Activated CD4-positive, alpha-beta memory T cell treated with anti-CD3 and anti-CD28 coated beads, Interleukin-2, amount 10 ng/mL, durations not matched to agents 7 days and 5 days (primary cell): ENCODE measurements around the gene GABBR1. TPM values are rescaled to one million over a fixed set of nuclear protein-coding genes. Genes with fewer than 3 reads are reported as not detected.
A peak's percentile ranks its signal among the peaks of the same experiment; 100 is the strongest.

Experiments used
- CTCF ChIA-PET: fragments of 350-600 bp; sonication (Branson Sonifier 250); formaldehyde crosslinking; loops from one replicate; lab custom pipeline; 2021; ENCODE audit warnings: antibody characterized with exemption, inconsistent platforms; lab: Charles Lee
- POLR2A ChIA-PET: fragments of 350-600 bp; sonication (Branson Sonifier 250); formaldehyde crosslinking; loops from one replicate; lab custom pipeline; 2021; ENCODE audit warnings: antibody characterized with exemption; lab: Charles Lee
- DNase-seq: peaks from one replicate; pipeline ENCODE4 v3.0.0-alpha.2; 2020
- H3K27ac Mint-ChIP-seq: one replicate; pipeline ENCODE4 v1.8.0; 2021; ENCODE audit warnings: mild to moderate bottlenecking, mixed read lengths
- H3K27me3 Mint-ChIP-seq: one replicate; pipeline ENCODE4 v1.8.0; 2021; ENCODE audit warnings: mixed read lengths
- H3K36me3 Mint-ChIP-seq: one replicate; pipeline ENCODE4 v1.8.0; 2021; ENCODE audit warnings: low read depth, mixed read lengths
- H3K4me1 Mint-ChIP-seq: one replicate; pipeline ENCODE4 v1.8.0; 2021; ENCODE audit warnings: mixed read lengths
- H3K4me3 Mint-ChIP-seq: one replicate; pipeline ENCODE4 v1.8.0; 2021; ENCODE audit warnings: mild to moderate bottlenecking, mixed read lengths
- H3K9me3 Mint-ChIP-seq: one replicate; pipeline ENCODE4 v1.8.0; 2021; ENCODE audit warnings: mixed read lengths
- total RNA-seq, 2 experiments: library from RNA; stranded (reverse); gene quantifications; one replicate each; pipeline ENCODE4 v1.2.3, GENCODE V29; 2021

Gene GABBR1
- total RNA-seq, 2 experiments from 2014 or later = 32.8 to 35.0 TPM

DNA sequence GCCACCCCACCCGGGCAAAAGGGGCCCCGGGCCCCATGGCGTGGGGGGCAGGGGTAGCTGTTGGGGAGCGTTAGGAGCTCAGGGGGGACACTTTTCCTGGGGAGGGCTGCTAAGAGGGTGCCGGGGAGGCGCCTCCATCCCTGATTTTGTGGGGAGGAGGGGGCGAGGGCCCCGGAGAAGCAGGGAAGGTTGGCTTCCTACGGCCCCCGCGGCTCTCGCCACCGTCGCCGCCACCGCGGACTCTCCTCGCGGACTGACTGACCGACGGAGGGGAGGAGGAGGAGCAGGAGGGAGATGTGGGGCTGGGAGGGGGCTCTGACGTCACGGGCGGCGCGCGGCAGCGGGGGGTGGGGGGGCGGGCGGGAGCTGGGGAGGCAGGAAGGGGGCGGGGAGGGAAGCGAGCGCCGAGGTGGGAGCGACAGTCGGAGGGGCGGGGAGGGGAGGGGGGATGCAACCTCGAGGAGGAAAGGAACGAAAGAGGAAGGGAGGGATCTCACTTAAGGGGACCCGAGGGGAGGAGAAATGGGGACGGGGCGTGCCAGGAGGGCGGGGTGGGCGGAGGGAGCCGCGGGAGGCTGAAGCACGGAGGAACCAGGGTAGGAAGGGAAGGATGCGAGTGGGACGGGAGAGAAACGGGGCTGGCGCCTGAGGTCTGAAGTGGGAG is 5.1 kb downstream of the GABBR1 start:
- CTCF ChIA-PET = interaction anchor here (0.6 to 5.1 kb wide), 5 partner anchors 10 to 26 kb away, joined by 3 to 24 read pairs (median 11); no protein-coding TSS in a partner anchor
- Mint-ChIP-seq H3K9me3 (no peaks in the 10 kb centered on the region), H3K4me3 (peak overlapping the region; percentile 79), H3K27me3 (peaks cover 52% of the 10 kb centered on the region), H3K36me3 (peaks cover 10% of the 10 kb centered on the region), H3K27ac (no peak overlapping the region), H3K4me1 (peaks cover 39% of the 10 kb centered on the region)
- POLR2A ChIA-PET = no interaction called here
- DNase-seq = peak; percentile 45

DNA sequence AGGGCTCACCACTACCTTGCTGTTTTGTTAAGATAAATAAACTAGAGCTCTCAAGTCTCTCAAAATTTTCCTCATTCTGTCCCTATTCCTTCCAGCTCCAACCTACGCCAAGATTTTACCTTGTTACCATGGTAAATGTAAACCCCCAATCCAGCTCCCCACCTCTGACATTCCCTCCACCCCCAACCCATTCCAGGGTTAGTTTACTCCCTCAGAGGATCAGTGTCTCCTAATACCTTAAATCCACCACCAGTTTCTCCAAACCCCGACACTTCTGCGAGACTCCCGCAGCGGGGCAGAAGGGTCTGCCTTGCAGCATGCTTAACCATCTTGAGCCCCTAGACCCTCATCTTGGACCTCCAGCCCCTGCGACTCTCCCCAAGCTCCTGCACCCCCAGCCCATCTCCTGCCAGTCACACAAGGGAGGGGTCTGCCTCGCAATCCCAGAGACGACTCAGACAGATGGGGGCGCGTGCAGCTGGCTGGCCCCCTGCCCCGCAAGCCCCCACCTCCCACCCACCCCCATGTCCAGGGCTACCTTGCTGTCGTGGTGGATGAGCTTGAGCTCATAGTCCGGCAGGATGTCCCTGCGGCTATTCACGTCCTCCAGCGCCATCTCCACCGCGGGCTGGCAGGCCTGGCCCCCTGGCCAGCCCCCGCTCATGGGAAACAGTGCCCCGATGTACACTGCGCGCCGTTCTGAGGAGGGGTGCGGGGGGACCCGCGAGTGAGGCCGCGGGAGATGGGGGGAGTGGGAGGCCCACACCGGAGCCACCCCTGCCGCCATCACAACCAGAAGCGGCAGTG is 5.8 kb downstream of the GABBR1 start:
- DNase-seq = no peak
- no peak overlapping the region for H3K27ac Mint-ChIP-seq
- ChIA-PET CTCF (interaction anchor here (1.1 to 5.1 kb wide), 4 partner anchors 10 to 27 kb away, joined by 3 to 24 read pairs (median 8); no protein-coding TSS in a partner anchor), POLR2A (no interaction called here)
- peaks cover 38% of the 10 kb centered on the region for H3K4me1 Mint-ChIP-seq
- peak overlapping the region; percentile 47 for H3K4me3 Mint-ChIP-seq
- H3K27me3 Mint-ChIP-seq = peaks cover 51% of the 10 kb centered on the region
- no peaks in the 10 kb centered on the region for H3K9me3 Mint-ChIP-seq
- H3K36me3 Mint-ChIP-seq = peaks cover 10% of the 10 kb centered on the region

DNA sequence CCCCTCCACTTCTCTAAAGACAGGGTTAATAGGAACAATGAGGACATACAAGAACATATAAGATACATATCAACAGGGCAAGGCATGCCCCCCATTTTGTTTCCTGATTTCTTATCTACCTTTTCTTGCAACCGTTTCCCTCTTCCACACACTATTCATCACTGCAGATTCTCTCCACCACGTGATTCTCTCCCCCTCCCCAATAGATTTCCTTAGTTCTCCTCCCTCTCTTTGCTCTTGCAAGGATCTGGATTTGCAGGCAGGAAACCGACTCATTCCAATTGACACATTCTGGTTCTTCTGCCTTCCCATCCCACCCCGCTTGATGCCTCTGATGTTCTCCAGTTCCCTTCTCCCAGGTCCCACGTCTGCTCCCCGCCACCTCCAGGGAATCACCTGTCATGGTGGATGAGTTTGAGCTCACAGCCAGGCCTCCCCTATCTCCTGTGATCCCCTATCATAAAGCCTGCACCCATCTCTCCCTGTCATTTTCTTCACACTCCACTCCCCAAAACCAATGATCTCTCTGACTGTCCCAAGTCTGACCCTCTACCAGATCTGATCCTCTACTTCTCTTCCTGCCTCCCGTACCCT is 7.5 kb downstream of the GABBR1 start:
- Mint-ChIP-seq H3K36me3 (peaks cover 9% of the 10 kb centered on the region), H3K4me1 (peaks cover 23% of the 10 kb centered on the region), H3K4me3 (no peak overlapping the region), H3K27me3 (peaks cover 36% of the 10 kb centered on the region), H3K9me3 (no peaks in the 10 kb centered on the region), H3K27ac (no peak overlapping the region)
- ChIA-PET CTCF (interaction anchor here (1.0 to 2.7 kb wide), 3 partner anchors 25 to 28 kb away, joined by 4 to 11 read pairs (median 10); no protein-coding TSS in a partner anchor), POLR2A (no interaction called here)
- DNase-seq = no peak

DNA sequence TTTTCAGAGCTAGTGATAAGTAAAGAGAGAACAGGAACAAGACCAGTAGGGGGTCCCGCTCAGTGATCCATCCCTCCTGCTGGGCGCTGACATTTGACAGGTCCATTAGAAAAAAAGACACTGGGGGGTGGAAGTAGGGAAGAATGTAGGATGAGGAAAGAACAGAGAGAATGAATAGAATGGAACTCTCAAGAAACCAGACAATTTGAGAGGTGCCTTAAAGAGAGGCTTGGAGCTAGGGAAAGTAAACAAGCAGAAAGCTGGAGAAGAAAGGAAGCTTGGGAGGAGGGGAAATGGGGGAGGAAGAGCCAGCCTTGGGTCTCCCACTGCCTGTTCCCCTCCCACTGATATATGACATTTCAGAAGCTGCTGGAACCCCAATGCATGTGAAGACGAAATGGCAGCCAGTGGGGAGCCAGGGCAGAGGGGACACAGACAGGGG is 8.4 kb downstream of the GABBR1 start:
- Mint-ChIP-seq H3K36me3 (peaks cover 14% of the 10 kb centered on the region), H3K27ac (no peak overlapping the region), H3K9me3 (no peaks in the 10 kb centered on the region), H3K4me3 (no peak overlapping the region), H3K4me1 (peaks cover 14% of the 10 kb centered on the region), H3K27me3 (peaks cover 28% of the 10 kb centered on the region)
- ChIA-PET POLR2A (interaction anchor here (0.8 kb wide), 1 partner anchor 23 kb away, joined by 3 read pairs; no protein-coding TSS in a partner anchor), CTCF (interaction anchor here (1.0 to 2.2 kb wide), 4 partner anchors 9 to 29 kb away, joined by 3 to 10 read pairs (median 4); partner anchors contain the start of gene GABBR1)
- no peak for DNase-seq

DNA sequence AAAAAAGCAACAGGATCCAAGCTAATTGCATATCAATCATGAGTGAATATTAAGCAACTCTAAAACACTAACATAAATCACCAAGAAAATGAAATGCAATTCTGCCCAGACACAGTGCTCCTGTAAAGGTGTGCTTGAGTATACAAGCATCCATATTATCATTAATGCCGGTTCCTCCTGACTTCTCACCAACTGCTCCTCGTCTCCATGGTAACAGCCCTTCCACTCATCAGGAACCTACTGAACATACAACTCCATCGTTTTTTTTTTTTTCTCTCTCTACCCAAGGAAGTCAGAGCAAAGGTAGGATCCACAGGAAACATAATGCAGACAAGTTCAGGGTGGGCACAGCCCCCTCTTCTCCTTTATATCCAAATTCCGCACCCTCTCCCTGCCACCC is 12.4 kb downstream of the GABBR1 start:
- no peak overlapping the region for H3K4me3 Mint-ChIP-seq
- H3K4me1 Mint-ChIP-seq = no peaks in the 10 kb centered on the region
- DNase-seq = no peak
- H3K36me3 Mint-ChIP-seq = peaks cover 16% of the 10 kb centered on the region
- no peaks in the 10 kb centered on the region for H3K9me3 Mint-ChIP-seq
- peaks cover 8% of the 10 kb centered on the region for H3K27me3 Mint-ChIP-seq
- ChIA-PET CTCF (interaction anchor here (1.1 to 1.4 kb wide), 2 partner anchors 29 to 34 kb away, joined by 3 to 5 read pairs; no protein-coding TSS in a partner anchor), POLR2A (no interaction called here)
- no peak overlapping the region for H3K27ac Mint-ChIP-seq

DNA sequence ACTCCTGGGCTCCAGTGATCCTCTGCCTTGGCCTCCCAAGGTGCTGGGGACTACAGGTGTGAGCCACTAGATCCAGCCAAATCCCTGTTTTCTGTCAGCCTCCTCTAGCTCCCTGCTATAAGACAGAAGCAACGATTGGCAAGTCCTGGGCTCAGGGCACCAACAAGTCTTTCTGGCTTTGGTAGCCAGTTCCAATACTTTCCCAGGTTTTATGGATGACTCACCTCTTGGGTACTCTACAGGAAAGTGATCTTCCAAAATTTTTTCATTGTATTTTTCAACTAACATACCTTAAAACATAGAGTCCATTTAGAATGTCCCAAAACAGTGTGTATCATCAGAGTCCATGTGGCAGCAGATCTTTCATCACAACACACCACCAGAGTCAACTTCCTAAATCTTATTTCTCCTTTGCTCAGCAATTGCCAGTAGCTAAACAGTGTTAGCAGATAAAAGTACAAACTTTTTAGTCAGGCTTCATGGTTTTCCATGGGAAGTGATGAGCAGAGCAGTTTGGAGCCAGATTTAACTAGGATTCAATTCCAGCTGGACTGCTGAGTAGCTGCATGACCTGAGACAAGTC is 13.3 kb downstream of the GABBR1 start:
- Mint-ChIP-seq H3K4me3 (no peak overlapping the region), H3K27ac (no peak overlapping the region), H3K9me3 (no peaks in the 10 kb centered on the region), H3K36me3 (peaks cover 16% of the 10 kb centered on the region), H3K27me3 (peaks cover 2% of the 10 kb centered on the region), H3K4me1 (no peaks in the 10 kb centered on the region)
- DNase-seq = no peak
- ChIA-PET CTCF (interaction anchor here (0.8 to 1.4 kb wide), 3 partner anchors 9 to 34 kb away, joined by 3 to 5 read pairs (median 3); no protein-coding TSS in a partner anchor), POLR2A (no interaction called here)

DNA sequence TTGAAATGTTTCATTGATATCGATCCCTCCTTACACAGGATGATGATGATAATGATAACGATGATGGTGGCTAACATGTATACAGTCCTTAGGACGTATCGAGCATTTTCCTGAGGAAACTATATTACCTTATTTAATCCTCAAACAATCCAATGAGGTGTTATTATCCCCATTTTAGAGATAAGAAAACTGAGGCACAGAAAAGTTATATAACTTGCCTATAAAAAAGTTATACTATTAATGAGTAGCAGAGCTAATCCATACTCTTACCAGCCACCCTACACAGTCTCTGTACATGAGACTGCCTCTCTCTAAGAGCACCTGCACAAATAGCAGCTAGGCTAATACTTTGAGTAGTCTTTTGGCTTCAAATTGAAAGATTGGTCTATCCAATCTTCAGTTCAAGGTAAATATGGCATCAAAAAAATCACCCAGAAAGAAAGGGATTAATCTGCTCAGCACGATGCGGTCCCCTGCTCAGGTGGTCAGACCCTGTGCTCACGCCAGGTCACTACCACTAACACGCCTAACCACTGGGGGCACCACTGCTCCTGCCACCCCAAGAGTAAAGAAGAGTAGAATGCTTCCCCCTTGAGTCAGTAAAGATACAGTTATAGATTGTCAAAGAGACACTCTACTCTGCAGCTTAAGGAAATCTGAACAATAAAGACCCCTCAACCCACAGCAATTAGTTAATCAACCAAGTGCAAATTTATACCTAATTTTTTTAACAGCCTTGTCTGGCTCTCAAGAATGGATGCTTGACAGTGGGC is 15.0 kb downstream of the GABBR1 start:
- no peaks in the 10 kb centered on the region for H3K4me1 Mint-ChIP-seq
- H3K36me3 Mint-ChIP-seq = peaks cover 21% of the 10 kb centered on the region
- H3K4me3 Mint-ChIP-seq = no peak overlapping the region
- H3K27me3 Mint-ChIP-seq = no peaks in the 10 kb centered on the region
- H3K9me3 Mint-ChIP-seq = no peaks in the 10 kb centered on the region
- no peak overlapping the region for H3K27ac Mint-ChIP-seq
- ChIA-PET CTCF (interaction anchor here (1.5 to 2.1 kb wide), 2 partner anchors 10 to 35 kb away, joined by 5 to 6 read pairs; no protein-coding TSS in a partner anchor), POLR2A (no interaction called here)
- DNase-seq = no peak

DNA sequence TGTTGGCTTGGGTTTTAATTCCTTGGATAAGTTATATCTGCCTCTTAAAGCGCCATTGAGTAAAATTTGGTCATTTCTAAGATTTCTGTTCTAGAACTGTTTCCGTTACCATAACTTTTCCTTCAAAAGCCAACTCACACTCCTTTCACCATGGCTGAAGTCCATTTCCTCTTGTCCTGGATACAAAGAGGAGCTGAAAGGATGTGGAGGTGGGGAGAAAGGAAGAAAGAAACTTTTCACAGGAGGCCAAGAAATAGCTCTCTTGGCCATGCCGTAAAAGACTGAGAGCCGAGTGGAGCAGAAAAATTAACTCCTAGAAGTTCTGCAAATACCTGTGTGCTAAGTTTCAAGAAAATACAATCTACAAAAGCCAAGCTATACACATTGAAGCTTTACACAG is 21.6 kb downstream of the GABBR1 start:
- H3K4me1 Mint-ChIP-seq = no peaks in the 10 kb centered on the region
- H3K9me3 Mint-ChIP-seq = no peaks in the 10 kb centered on the region
- peaks cover 20% of the 10 kb centered on the region for H3K36me3 Mint-ChIP-seq
- no peaks in the 10 kb centered on the region for H3K27me3 Mint-ChIP-seq
- ChIA-PET CTCF (interaction anchor here (0.7 to 1.7 kb wide), 2 partner anchors 39 to 570 kb away, joined by 3 to 5 read pairs; no protein-coding TSS in a partner anchor), POLR2A (interaction anchor here (0.6 to 1.1 kb wide), 2 partner anchors 18 to 145 kb away, joined by 3 read pairs; no protein-coding TSS in a partner anchor)
- H3K4me3 Mint-ChIP-seq = no peak overlapping the region
- DNase-seq = no peak
- H3K27ac Mint-ChIP-seq = no peak overlapping the region

DNA sequence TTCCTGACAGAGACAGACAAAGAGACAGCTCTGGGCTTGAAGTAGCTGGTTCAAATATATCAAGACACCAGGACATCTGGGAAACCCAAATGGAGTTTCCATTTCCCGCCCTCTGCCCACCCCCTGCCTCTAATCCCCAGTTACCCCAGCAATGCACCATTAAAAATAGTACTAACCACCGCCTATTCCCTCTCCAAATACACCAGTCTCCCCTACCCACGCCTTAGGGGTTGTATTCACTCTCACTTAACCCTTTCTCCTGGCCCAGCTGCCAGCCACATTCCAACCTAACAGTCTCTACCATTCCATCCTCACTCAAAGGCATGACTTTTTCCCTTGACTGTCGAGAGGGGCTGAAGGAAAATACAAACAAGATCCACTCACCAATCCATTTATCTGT is 22.4 kb downstream of the GABBR1 start:
- no peak for DNase-seq
- CTCF ChIA-PET = no interaction called here
- H3K36me3 Mint-ChIP-seq = peaks cover 20% of the 10 kb centered on the region
- no peak overlapping the region for H3K27ac Mint-ChIP-seq
- POLR2A ChIA-PET = interaction anchor here (1.1 kb wide), 1 partner anchor 18 kb away, joined by 3 read pairs; no protein-coding TSS in a partner anchor
- no peaks in the 10 kb centered on the region for H3K9me3 Mint-ChIP-seq
- H3K27me3 Mint-ChIP-seq = no peaks in the 10 kb centered on the region
- H3K4me1 Mint-ChIP-seq = no peaks in the 10 kb centered on the region
- no peak overlapping the region for H3K4me3 Mint-ChIP-seq

DNA sequence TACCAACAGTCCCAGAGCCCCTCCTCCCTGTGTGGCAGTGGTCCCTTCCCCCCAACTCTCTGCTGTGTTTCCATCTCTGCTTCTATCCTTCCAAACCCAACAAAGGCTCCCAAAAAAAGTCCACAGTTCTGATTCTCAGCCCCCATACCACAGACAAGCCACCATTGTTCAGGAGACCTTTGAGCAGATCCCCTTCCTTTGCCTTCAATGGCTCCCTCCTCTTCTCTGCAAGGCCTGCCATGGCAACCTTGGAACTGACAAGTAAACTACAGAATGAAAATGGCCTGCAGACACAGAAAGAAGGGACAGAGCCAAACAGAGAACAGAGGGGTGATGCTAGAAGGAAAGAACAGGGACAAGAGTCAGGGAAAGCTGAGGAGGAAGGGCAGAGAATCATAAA is 24.9 kb downstream of the GABBR1 start:
- POLR2A ChIA-PET = no interaction called here
- Mint-ChIP-seq H3K4me1 (no peaks in the 10 kb centered on the region), H3K27ac (no peak overlapping the region), H3K9me3 (no peaks in the 10 kb centered on the region), H3K36me3 (peaks cover 16% of the 10 kb centered on the region), H3K4me3 (no peak overlapping the region), H3K27me3 (no peaks in the 10 kb centered on the region)
- DNase-seq = no peak
- CTCF ChIA-PET = no interaction called here

DNA sequence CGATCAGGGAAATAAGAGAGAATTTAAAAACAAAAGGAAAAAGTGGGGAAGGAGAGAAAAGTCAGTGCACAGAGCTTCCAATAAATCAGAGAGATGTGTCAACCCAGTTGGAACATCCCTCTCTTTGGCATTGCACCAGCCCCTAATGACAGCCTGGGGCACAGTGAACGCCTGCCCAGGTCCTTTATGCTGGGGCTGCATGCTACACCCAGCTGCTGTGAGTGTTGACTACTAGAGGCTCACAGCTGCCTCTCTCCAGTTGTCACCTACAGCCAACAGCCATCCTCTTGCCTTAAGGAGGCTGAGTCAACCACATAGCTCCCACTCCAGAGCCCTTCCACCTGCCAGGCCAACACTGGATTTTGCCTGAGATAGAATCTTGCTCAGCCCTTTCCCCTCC is 29.1 kb downstream of the GABBR1 start:
- no peak overlapping the region for H3K4me3 Mint-ChIP-seq
- no peak for DNase-seq
- no peaks in the 10 kb centered on the region for H3K27me3 Mint-ChIP-seq
- peaks cover 9% of the 10 kb centered on the region for H3K36me3 Mint-ChIP-seq
- CTCF ChIA-PET = no interaction called here
- H3K27ac Mint-ChIP-seq = no peak overlapping the region
- no peaks in the 10 kb centered on the region for H3K9me3 Mint-ChIP-seq
- POLR2A ChIA-PET = no interaction called here
- no peaks in the 10 kb centered on the region for H3K4me1 Mint-ChIP-seq

DNA sequence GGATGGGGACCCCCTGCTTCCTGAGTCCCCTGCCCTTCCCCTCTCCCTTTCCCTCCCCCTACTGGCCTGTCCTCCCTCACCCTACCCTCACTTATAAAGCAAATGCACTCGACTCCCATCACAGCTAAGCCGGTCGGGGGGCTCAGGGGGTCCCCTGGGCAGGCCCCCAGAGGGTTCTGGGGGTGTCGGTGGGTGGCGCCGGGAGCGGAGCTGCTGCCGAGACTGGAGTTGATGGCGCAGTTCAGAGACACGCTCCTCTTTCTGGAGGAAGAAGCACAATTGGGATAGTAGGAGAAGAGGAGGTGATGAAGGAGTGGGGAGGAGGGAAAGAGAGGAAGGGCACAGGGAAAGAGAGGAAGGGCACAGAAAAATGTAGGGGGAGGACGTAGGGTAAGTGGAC is 29.5 kb downstream of the GABBR1 start:
- H3K36me3 Mint-ChIP-seq = peaks cover 7% of the 10 kb centered on the region

More for the DNA sequence above, 29.5 kb downstream of the GABBR1 start:
- Mint-ChIP-seq H3K27ac (no peak overlapping the region), H3K27me3 (no peaks in the 10 kb centered on the region), H3K4me1 (no peaks in the 10 kb centered on the region), H3K4me3 (no peak overlapping the region), H3K9me3 (no peaks in the 10 kb centered on the region)
- CTCF ChIA-PET = interaction anchor here (1.1 kb wide), 1 partner anchor 50 kb away, joined by 3 read pairs; no protein-coding TSS in a partner anchor
- no peak for DNase-seq
- POLR2A ChIA-PET = no interaction called here
